Measurements from ENCODE around the gene MAB21L4.

MAB21L4 gene

GRCh38 chr2:240875228-240876034 lies 20.5 kb downstream of the MAB21L4 start:
- no peak for DNase-seq

- no peak for DNase-seq
Measured at GRCh38 chr2:240874715-240875227, 21.2 kb downstream of the MAB21L4 start.

GRCh38 chr2:240873805-240874714 lies 21.9 kb downstream of the MAB21L4 start:
- DNase-seq = no peak

- no peak for DNase-seq
Measured at GRCh38 chr2:240873098-240873788, 22.7 kb downstream of the MAB21L4 start.

GRCh38 chr2:240872317-240873097 lies 23.4 kb downstream of the MAB21L4 start:
- DNase-seq = no peak

- no peak for DNase-seq
Measured at GRCh38 chr2:240871071-240871958, 24.6 kb downstream of the MAB21L4 start.

GRCh38 chr2:240869956-240870875 lies 25.7 kb downstream of the MAB21L4 start:
- DNase-seq = no peak

GRCh38 chr2:240869109-240869955 lies 26.6 kb downstream of the MAB21L4 start:
- no peak for DNase-seq

- no peak for DNase-seq
Measured at GRCh38 chr2:240868286-240869108, 27.5 kb downstream of the MAB21L4 start, which contains the start of gene AGXT. Gene AGXT (plus strand): TSS chr2:240868824. CDS start chr2:240868866, 42 bp downstream.

GRCh38 chr2:240865391-240865790 lies 30.6 kb downstream of the MAB21L4 start:
- no peak for DNase-seq

GRCh38 chr2:240864475-240864874 lies 31.5 kb downstream of the MAB21L4 start:
- no peak for DNase-seq

GRCh38 chr2:240861547-240861946 lies 34.4 kb downstream of the MAB21L4 start:
- DNase-seq = no peak

- DNase-seq = no peak
Measured at GRCh38 chr2:240858871-240859270, 37.1 kb downstream of the MAB21L4 start.

GRCh38 chr2:240858321-240858720 lies 37.6 kb downstream of the MAB21L4 start:
- DNase-seq = no peak

GRCh38 chr2:240857039-240858008 lies 38.6 kb downstream of the MAB21L4 start:
- no peak for DNase-seq

- no peak for DNase-seq
Measured at GRCh38 chr2:240856151-240856980, 39.6 kb downstream of the MAB21L4 start.
